ENCODE results near the gene HGFAC.

HGFAC gene

GRCh38 chr4:3472411-3473141, 30.8 kb downstream of the HGFAC start:
- H3K27ac ChIP-seq (ENCODE audit: low read length), result no peak overlapping the region
- TF ChIP-seq CTCF (IDR thresholded peaks at IDR 0.05; ENCODE audit: low read depth, low read length) (no peak), EZH2phosphoT487 (IDR thresholded peaks at IDR 0.05; ENCODE audit: low read depth) (no peak)
- H3K4me2 ChIP-seq (ENCODE audit: low read length), result no peak overlapping the region
- peaks cover 8% of the 10 kb centered on the region for H3K4me1 ChIP-seq (ENCODE audit: low read length)
- H3K79me2 ChIP-seq (ENCODE audit: low read length), result no peaks in the 10 kb centered on the region
- H2AFZ ChIP-seq (ENCODE audit: low read depth, low read length), result no peak overlapping the region
- no peaks in the 10 kb centered on the region for H3K36me3 ChIP-seq (replicated peaks; ENCODE audit: low read depth, low read length)
- H4K20me1 ChIP-seq (ENCODE audit: insufficient read depth, low read length), result no peaks in the 10 kb centered on the region
- no peaks in the 10 kb centered on the region for H3K9me3 ChIP-seq (ENCODE audit: insufficient read depth, low read length)
- H3K4me3 ChIP-seq (ENCODE audit: low read length), result no peak overlapping the region
- H3K9ac ChIP-seq (ENCODE audit: low read length), result no peak overlapping the region
- peaks cover 13% of the 10 kb centered on the region; the same call in 1 of the 2 replicates for H3K27me3 ChIP-seq (ENCODE audit: low read depth, low read length)

- H3K4me2 ChIP-seq (ENCODE audit: low read length), result no peak overlapping the region
- H4K20me1 ChIP-seq (ENCODE audit: insufficient read depth, low read length), result no peaks in the 10 kb centered on the region
- no peak overlapping the region for H3K9ac ChIP-seq (ENCODE audit: low read length)
- no peak for TF ChIP-seq CTCF (IDR thresholded peaks at IDR 0.05; ENCODE audit: low read depth, low read length)
- peaks cover 13% of the 10 kb centered on the region; the same call in 1 of the 2 replicates for H3K27me3 ChIP-seq (ENCODE audit: low read depth, low read length)
- H2AFZ ChIP-seq (ENCODE audit: low read depth, low read length), result no peak overlapping the region
- no peak overlapping the region for H3K27ac ChIP-seq (ENCODE audit: low read length)
- peaks cover 8% of the 10 kb centered on the region for H3K4me1 ChIP-seq (ENCODE audit: low read length)
- H3K36me3 ChIP-seq (replicated peaks; ENCODE audit: low read depth, low read length), result no peaks in the 10 kb centered on the region
- no peak overlapping the region for H3K4me3 ChIP-seq (ENCODE audit: low read length)
- H3K9me3 ChIP-seq (ENCODE audit: insufficient read depth, low read length), result no peaks in the 10 kb centered on the region
- no peaks in the 10 kb centered on the region for H3K79me2 ChIP-seq (ENCODE audit: low read length)
These were observed 31.6 kb downstream of the HGFAC start for GRCh38 chr4:3473181-3473950.

GRCh38 chr4:3473996-3474765, 32.4 kb downstream of the HGFAC start:
- Histone ChIP-seq H3K27ac (ENCODE audit: low read length) (no peak overlapping the region), H4K20me1 (ENCODE audit: insufficient read depth, low read length) (no peaks in the 10 kb centered on the region), H3K4me1 (ENCODE audit: low read length) (peaks cover 8% of the 10 kb centered on the region), H3K4me2 (ENCODE audit: low read length) (no peak overlapping the region), H3K9ac (ENCODE audit: low read length) (no peak overlapping the region), H3K79me2 (ENCODE audit: low read length) (no peaks in the 10 kb centered on the region), H3K9me3 (ENCODE audit: insufficient read depth, low read length) (no peaks in the 10 kb centered on the region), H3K4me3 (ENCODE audit: low read length) (no peak overlapping the region), H3K27me3 (ENCODE audit: low read depth, low read length) (peaks cover 13% of the 10 kb centered on the region; the same call in 1 of the 2 replicates), H2AFZ (ENCODE audit: low read depth, low read length) (no peak overlapping the region), H3K36me3 (replicated peaks; ENCODE audit: low read depth, low read length) (no peaks in the 10 kb centered on the region)
- TF ChIP-seq CTCF (IDR thresholded peaks at IDR 0.05; ENCODE audit: low read depth, low read length) (no peak), EZH2phosphoT487 (IDR thresholded peaks at IDR 0.05; ENCODE audit: low read depth) (no peak)
